Measurements from ENCODE around the gene CFAP91.
"Not testable (repeated sequence)": the region's sequence is repeated elsewhere in the genome, so short reads cannot be mapped to it uniquely, and the experiment has no call there.

The CFAP91 gene

DNA sequence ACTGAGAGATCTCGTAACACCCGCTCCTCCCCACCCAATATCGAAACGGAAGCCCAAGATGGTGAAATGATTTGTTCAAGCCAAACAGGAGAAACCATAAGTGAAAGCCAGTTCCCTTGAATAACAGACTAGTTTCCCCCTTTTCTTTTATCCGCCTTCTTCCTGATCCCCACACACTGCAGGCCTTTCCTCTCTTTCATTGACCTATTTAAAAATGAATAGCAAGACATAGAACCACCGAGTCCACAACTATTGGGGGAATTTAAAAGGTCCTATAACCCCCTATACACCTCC, 25.2 kb upstream of the CFAP91 start:
- no peak for DNase-seq (ENCODE audit: low read depth)

DNA sequence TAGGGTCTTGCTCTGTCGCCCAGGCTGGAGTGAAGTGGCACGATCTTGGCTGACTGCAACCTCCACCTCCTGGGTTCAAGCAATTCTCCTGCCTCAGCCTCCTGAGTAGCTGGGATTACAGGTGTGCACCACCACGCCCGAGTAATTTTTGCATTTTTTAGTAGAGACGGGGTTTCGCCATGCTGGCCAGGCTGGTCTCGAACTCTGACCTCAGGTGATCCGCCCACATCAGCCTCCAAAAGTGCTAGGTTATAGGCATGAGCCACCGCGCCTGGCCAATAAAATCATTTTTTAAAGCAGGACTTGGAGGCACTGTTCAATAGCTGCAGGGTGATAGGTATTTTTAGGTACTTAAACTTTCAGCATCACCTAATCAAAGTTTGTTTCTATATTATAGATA, 24.6 kb upstream of the CFAP91 start:
- DNase-seq (ENCODE audit: low read depth) = not testable (repeated sequence)

DNA sequence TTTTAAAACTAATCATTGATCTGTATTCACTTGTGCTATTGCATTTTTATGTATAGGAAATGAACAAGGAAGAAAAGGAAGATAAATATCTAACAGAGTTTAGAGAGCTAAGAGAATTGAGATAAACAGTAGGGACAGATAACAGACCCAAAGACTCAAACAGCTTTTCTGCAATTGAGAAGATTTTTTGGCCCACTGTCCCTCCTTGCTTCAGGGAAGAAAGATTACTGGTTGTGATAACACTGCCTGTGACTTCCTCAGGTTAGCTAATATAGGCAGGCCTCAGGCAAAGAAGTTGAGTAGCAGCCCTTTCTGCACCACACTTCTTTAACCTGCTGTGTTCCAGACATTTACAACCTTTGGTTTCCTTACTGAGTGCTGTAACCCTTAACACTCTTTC, 22.9 kb upstream of the CFAP91 start:
- no peak for DNase-seq (ENCODE audit: low read depth)

DNA sequence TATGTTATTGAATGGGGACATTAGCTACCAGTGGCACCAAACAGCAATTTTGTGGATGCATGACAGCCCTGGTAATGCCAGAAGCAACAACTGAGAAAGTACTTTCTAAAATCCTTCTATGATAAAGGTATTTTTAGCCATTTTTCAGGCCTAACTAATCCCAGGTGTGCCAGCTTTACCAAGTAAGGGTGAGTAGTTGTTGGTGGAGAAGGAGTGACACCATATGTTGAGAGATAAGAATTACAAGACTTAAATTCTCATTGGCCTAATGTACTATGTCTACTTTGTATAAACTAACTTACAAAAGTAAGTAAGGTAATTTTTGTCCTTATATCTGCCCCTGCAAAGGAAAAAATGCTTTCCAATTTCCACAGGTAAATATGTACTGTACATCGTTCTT, 21.5 kb upstream of the CFAP91 start:
- peak; percentile 34 for DNase-seq (ENCODE audit: low read depth)

DNA sequence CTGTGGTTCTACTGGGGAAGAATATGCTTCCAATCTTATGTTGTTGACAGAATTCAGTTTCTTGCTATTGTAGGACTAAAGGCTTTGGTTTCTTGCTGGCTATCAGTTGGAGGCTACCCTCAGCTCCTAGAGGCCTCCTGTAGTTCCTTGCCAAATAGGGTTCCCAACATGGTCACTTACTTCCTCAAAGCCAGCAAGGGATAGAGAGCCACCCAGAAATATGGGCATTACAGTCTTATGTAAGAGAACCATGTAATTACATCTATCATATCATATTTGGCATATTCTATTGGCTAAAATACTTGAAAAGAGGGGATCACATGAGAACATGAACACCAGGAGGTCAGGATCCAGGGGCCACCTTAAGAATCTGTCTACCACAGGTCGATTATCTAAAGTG, 19.4 kb upstream of the CFAP91 start:
- no peak for DNase-seq (ENCODE audit: low read depth)

DNA sequence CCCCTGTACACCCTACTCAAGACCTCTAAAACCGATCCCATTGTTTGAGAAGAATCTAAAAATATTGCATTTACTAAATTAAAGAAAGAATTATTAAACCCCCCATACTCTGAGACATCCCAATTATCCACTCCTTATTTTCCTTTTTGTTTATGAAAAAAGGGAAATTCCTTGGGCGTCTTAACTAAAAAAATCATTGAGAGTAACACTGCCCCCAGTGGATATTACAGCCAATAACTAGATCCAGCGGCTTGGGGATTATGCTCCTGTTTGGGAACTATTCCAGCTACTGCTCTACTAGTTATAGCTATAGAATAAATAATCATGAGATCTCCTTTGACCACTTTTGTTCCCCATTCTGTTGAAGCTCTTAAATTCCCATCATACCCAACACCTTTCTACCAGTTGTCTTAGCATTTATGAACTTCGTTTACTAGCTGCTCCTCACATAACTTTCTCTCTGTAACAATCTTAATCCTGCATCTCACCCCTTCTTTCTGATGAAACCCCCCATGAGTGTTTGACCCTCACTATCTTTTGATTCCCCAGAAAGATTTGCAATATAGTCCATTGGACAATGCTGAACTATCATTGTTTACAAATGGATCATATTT, 12.7 kb upstream of the CFAP91 start:
- peak; percentile 11 for DNase-seq (ENCODE audit: low read depth)

DNA sequence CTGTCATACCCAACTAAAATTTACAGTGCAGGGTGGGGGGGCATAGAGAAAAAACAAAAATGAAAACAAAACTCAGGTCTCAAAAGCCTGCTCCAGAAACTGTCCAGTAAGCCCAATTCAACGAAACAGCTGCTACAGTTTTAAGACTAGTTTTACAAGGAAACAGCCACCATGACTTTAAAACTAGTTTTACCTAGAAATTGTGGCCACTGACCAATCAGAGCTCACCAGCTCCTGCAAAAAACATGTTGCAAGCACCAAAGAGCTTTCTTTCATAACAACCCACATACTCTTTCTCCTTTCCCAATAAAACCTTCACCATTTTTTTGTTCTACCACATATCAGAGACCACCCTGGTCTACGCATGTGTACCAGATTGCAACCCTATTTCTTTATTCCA, 7.3 kb upstream of the CFAP91 start:
- DNase-seq (ENCODE audit: low read depth) = peak; percentile 6

DNA sequence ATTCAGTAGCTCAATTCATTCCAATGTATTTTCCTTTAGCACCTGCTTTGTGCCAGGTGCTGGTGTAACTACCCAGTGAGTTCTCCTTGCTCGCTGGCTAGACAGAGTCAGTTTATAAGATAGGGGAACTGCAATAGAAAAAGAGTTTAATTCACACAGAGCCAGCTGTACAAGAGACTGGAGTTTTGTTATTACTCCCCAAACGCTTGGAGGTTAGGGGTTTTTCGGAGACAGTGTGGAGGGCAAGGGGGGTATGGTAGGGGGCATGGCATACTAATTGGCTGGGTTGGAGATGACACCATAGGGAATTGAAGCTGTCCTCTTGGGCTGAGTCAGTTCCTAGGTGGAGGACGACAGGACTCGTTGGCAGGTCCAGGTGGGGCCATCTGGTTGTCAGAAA, 5.4 kb upstream of the CFAP91 start:
- no peak for DNase-seq (ENCODE audit: low read depth)

DNA sequence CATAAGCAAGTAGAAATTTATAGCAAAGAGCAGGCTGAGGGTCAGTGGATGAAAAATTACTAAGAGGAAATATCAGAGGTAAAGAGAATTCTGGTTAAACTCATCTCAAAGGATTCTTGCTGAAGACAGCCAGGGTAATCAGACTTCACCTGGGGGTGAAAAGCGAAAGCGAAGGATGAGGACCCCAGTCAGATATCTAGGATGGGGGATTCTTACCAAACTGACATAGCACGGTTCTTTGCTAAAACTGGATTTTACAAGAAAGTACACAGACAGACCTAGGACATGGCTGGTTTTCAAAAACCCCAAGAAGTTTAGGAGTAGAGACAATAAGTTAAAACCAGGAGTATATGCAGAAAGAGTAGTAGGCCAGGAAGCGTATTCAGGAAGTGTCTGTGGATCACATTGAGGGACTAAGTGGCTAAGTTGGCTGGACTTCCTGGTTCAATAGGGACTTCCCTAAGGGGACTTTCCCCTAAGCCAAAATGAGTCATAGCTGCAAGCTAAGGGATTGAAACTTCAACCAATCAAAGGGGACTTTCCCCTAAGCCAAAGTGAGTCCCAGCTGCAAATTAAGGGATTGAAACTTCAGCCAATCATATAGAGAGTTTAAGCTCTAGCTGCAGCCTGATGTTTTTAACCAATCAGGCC, 2.4 kb upstream of the CFAP91 start:
- no peak for DNase-seq (ENCODE audit: low read depth)

DNA sequence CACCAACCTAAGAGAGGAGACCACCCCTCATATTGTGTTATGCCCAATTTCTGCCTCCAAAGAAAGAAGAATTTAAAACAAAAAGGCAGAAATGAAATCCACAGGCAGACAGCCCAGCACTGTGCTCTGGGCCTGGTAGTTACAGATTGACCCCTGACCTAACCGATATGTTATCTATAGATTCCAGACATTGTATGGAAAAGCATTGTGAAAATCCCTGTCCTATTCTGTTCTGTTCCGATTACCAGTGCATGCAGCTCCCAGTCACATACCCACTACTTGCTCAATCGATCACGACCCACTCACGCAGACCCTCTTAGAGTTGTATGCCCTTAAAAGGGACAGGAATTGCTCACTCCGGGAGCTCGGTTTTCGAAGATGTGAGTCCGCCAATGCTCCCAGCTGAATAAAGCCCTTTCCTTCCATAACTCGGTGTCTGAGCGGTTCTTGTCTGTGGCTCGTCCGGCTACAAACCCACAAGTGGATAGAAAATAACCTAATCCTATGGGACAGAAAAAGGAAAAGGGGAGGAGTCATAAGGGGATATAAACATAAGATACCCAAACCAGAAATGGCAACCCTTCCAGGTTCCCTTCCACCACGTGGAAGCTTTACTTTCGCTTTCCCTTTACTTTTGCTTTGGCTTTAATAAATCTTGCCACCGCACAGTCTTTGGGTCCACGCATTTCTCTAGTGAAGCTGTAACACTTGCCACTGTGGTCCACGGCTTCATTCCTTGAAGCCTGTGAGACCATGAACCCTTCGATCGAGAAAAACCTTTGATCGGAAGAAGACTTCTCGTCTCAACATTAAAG, 1.7 kb upstream of the CFAP91 start:
- DNase-seq (ENCODE audit: low read depth) = no peak

DNA sequence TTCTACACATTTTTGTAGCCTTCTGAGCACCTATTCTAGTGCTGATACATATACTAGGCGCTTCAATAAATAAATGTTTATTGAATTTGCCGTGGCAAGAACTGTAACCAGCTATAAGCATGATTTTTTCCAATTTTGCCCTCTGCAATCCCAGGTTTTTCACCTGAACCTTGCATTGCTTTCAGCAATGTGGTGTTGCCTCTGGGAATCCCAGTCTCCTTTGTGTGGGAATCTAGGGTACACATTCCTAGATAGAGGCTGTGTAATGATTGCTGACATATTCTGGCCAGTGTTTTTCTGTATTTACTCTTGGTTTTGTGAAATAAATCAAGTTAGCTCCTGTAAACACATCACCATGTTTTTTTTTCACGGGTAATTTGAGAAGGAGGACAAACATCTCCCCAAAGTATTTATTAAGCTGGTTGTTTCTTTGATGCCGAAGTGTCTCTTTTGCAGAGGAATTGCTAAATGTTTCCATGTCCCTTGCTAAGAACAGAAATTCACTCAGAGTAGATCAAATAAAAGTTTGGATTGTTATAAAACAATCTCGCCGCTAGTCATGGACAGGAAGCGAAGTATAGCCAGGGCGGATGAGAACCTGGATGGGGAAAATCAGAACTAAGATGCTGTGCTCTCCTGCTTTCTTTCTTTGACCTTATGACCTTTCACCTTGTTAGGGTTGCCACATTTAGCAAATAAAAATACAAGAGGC, 1.2 kb downstream of the CFAP91 start:
- DNase-seq (ENCODE audit: low read depth) = no peak

DNA sequence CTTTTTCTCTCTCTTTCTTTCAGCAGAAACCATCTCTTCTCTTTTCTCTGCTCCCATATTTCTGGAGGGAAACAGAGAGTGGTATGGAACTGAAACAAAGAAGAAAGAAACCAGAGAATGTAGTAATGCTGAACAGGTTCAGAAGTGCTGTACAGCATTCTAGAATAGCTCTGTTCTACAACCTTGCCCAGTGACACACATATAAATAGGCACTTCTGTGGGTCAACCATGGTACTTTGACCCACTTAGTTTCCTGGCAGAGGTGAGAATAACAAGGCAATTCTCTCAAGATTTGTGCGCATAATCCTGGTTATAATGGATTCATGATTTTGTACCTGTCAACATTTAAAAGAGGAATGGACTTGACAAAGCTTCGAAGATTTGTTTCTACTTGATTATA, 12.3 kb downstream of the CFAP91 start:
- DNase-seq (ENCODE audit: low read depth) = no peak

DNA sequence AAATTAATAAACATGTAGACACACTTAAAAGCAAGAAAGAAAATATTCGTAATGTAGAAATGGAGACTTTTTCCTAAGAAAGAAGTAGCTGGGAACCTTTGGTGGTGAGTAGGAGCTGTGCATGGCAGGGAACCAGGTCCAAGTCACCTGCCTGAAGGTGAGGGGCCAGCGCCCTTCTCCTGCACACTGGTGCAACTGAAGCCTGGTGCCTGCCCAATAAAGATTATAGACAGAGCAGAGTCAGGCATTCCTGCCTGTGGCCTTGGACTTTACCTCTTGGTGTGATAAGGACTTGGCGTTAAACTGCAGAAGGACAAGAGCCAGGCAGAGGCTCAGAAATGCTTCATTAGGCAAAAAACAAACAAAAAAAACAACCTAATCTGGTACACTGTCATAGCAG, 14.2 kb downstream of the CFAP91 start:
- no peak for DNase-seq (ENCODE audit: low read depth)

DNA sequence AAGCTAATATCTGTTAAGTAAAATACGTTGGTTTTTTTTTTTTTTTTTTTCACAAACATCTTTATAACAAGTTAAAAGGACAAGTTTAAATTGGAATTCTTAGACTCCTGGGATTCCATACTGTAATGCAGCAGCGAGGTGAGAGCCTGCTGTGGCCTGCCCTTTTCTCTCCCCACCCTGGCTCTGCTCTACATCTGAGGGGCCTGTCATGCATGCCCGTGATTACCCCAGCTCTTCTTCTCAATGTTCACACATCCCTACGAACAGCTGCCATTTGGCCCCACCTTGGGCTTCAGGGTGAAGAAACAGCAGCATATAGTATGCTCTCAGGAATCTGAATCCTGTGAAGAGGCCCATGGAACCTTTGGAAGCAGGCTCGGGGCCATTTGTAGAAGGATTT, 14.7 kb downstream of the CFAP91 start:
- DNase-seq (ENCODE audit: low read depth) = no peak

DNA sequence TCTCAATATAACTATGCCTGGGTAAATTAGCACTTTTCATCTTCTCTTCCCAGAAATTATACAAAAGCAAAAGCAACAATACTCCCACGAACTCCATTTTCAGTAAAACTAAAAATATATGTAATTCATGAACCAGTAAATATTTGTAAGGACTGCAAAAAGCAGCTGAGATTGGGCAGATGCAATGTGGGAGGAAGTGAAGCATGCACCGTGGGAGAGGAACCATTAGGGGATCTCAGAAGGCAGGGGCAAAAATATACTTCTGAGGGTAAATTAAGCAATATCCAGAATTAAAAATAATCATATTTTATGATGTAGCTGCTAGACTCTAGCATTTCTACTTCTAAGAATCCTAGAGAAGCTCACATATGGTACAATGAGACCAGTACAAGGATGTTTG, 20.2 kb downstream of the CFAP91 start:
- no peak for DNase-seq (ENCODE audit: low read depth)

DNA sequence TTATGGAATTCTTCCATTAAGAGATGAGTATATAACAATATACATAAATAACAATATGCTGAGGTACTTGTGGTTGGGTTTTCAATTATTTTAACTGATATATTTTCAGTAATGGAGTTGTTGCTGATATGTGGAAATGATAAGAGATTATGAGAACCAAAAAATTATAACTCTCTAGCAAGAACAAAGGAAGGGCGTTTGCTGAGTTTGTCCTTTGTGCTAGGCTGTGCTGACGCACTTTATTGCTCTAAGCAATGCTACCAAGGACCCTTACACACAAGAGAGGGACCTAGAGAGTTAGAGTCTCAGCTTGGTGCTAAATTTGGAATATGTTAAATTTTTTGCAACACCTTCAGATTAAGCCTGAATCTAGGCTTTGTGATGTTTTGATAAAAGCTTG, 24.1 kb downstream of the CFAP91 start:
- DNase-seq (ENCODE audit: low read depth) = no peak

DNA sequence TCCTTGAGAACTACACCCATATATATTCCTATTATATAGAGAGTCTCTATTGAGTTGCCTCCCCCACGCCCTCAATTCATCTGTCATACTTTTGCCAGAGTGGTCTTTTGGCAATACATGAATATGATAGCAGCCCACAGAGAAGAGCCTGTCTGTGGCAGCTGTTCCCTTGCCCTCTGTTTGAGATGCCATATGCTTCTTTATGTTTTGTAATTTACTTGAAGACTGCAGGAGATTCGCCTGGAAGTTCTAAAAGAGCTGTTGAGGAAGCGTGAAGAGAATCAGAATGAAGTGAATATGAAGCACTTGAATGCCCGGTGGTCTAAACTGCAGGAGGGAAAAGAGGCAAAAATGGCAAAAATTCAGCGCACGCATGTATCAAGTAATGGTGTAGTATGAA, 27.2 kb downstream of the CFAP91 start:
- DNase-seq (ENCODE audit: low read depth) = no peak

DNA sequence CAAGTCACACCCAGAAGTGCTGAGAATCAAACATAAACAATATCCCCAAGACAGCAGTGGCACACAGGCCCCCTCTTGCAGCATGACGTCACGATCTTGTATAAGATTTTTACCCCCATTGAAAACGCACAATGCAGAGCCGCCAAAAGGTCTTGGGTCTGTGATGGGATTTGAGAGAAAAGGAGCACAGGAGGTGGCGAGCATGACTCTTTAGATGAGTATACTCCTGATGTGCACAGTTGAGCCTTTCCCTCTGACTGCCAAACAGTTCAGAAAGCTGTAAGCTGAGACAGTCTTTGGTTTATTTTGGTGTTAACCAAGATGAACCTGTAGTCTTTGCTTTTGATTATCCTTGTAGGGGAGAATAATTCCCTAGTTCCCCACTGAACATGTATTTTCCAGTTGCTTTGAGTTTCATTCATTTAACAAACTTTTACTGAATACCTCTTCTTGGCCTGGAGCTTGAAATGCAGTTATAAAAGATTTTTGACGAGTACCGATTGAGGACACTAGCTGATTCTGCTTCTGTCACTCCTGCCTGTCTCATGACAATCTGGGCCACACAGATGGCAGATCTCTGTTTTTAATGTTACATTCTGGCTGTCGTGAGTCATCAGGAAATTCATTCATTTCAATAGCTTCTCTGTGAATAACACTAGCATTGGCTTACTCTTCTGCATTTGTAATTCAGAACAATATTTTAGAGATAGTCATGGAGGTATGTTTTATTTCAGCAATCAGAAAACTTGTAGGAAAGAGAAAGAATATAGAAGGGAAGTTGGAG, 28.9 kb downstream of the CFAP91 start:
- peak; percentile 4 for DNase-seq (ENCODE audit: low read depth)

DNA sequence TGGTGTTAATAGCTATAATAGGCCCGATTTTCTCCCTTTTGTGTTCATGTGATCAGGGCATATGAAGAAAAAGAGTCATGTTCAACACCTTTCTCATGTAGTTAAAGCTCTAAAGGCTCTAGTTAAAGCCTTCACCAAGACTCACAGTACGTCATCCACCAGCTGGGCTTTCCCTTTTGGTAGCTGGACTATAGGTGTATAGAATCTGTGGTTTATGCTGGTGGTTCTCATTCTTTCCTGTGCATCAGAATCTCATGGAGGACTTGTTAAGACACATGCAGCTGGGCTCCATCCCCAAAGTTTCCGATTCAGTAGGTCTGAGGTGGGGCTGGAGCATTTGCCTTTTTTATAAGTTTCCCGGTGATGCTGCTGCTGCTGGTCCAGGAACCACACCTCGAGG, 31.0 kb downstream of the CFAP91 start:
- no peak for DNase-seq (ENCODE audit: low read depth)

DNA sequence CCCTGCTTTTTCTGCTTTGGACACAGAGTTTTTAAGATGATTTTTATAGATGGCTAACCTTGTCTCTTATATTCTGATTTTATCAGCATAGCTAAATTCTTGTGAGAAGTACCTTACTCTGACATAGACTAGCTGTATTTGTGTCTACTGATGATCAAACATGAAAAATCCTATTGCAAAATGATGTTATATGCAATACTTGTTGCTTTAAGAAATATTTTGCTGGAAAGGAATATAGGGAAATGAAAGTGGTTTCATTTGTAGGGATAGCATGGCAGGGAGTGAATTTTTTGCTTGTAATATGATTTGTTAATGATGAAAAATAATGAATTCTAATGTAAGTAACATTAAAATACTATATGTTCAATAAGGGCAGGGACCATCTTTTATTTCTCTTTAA, 35.9 kb downstream of the CFAP91 start:
- DNase-seq (ENCODE audit: low read depth) = no peak

DNA sequence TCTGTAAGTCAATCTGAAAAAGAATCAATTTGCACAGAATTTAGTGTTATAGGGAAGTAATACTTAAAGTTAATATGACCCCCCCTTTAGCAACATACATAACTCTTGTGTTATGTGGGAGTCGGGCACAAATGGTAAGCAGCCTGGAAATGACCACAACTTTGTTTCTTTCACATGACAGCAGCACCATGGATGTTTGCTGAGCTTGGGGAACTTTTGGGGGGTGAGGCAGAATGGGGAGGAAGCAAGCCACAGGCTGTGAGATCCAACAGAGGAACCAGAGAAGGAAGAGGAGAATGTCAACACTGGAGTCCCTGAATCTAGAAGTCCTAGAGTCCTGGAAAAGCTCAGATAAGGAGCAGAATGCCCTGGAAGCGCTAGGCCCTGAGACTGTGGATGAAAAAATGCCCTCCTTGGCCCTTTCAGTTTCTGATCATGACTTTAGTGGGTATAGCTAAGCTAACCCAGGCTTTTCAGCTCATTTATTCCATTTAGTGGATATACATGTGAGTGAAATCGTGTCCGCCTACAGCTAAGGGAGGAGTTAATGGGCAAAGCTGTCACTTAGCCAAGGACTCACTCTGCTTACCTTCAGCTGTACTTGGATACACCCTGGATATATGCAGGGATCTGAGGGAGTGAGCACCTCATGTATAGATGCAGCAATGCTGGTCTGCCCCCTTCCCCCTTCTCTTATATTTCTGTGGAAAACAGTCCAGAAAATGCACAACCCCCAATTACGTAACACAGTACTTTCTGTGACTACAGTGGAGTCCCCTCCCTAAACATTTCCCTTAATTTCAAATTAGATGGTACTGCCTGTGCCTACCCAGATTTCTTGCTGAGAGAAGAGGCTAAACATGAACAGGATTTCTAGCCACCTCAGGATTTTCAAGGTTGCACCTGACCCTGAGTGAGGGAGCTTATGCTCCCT, 39.1 kb downstream of the CFAP91 start:
- no peak for DNase-seq (ENCODE audit: low read depth)
